T-helper 17 cell (primary cell): ENCODE measurements around the gene PPP2R2C. TPM values are rescaled to one million over a fixed set of nuclear protein-coding genes. Genes with fewer than 3 reads are reported as not detected.

Experiments
- ATAC-seq: fragments of 150-1000 bp; cut with Tn5 transposase; 2 replicates; pipeline ENCODE4 v1.10.0; 2021; ENCODE audit warnings: mild to moderate bottlenecking, moderate library complexity
- DNase-seq, 3 donors: peaks; one replicate each; pipeline versions ENCODE4 v3.0.0 to v3.0.0-alpha.2; 2020 to 2021
- H3K9me3 ChIP-seq: one replicate; pipeline ENCODE4 v1.7.0; 2013; ENCODE audit warnings: low read length, mild to moderate bottlenecking; ENCODE audit not compliant: control insufficient read depth, poor library complexity, severe bottlenecking
- H3K27ac Mint-ChIP-seq: one replicate; pipeline ENCODE4 v1.8.0; 2022; ENCODE audit warnings: mild to moderate bottlenecking, moderate library complexity, mixed read lengths
- H3K27me3 Mint-ChIP-seq: one replicate; pipeline ENCODE4 v1.8.0; 2022; ENCODE audit warnings: mixed read lengths
- H3K36me3 Mint-ChIP-seq: one replicate; pipeline ENCODE4 v1.8.0; 2022; ENCODE audit warnings: low read depth, mixed read lengths
- H3K4me1 Mint-ChIP-seq: one replicate; pipeline ENCODE4 v1.8.0; 2022; ENCODE audit warnings: mild to moderate bottlenecking, mixed read lengths
- H3K4me3 Mint-ChIP-seq: one replicate; pipeline ENCODE4 v1.8.0; 2022; ENCODE audit warnings: mild to moderate bottlenecking, moderate library complexity, mixed read lengths
- total RNA-seq, 4 donors: library from RNA in 2 of 4; stranded (reverse) in 2 of 4; gene quantifications; one replicate each; pipeline ENCODE4 v1.2.3 and lab custom pipeline; 2022 to 2026

Gene PPP2R2C
- total RNA-seq, 2 donors from 2014 or later = not detected

- no peak for ATAC-seq
- no peak overlapping the region for H3K4me3 Mint-ChIP-seq
These were observed 18.1 kb downstream of the PPP2R2C start for GRCh38 chr4:6454112-6454910.

GRCh38 chr4:6453688-6453990 lies 18.8 kb downstream of the PPP2R2C start:
- no peak overlapping the region for H3K4me3 Mint-ChIP-seq
- no peak overlapping the region for H3K27ac Mint-ChIP-seq
- peaks cover 4% of the 10 kb centered on the region for H3K36me3 Mint-ChIP-seq
- H3K4me1 Mint-ChIP-seq = no peaks in the 10 kb centered on the region
- DNase-seq (no peak), ATAC-seq (no peak)
- peaks cover 66% of the 10 kb centered on the region for H3K27me3 Mint-ChIP-seq
- no peaks in the 10 kb centered on the region for H3K9me3 ChIP-seq

More at GRCh38 chr4:6454112-6454910, 18.1 kb downstream of the PPP2R2C start:
- H3K9me3 ChIP-seq = no peaks in the 10 kb centered on the region
- no peak for DNase-seq
- Mint-ChIP-seq H3K27me3 (peaks cover 65% of the 10 kb centered on the region), H3K27ac (no peak overlapping the region), H3K4me1 (no peaks in the 10 kb centered on the region), H3K36me3 (peaks cover 4% of the 10 kb centered on the region)

GRCh38 chr4:6452897-6453687 lies 19.3 kb downstream of the PPP2R2C start:
- Mint-ChIP-seq H3K27ac (no peak overlapping the region), H3K4me3 (no peak overlapping the region), H3K36me3 (peaks cover 4% of the 10 kb centered on the region), H3K4me1 (no peaks in the 10 kb centered on the region), H3K27me3 (peaks cover 63% of the 10 kb centered on the region)
- no peak for ATAC-seq
- no peaks in the 10 kb centered on the region for H3K9me3 ChIP-seq
- DNase-seq = no peak

- DNase-seq (no peak), ATAC-seq (no peak)
- H3K4me1 Mint-ChIP-seq = no peaks in the 10 kb centered on the region
- peaks cover 63% of the 10 kb centered on the region for H3K27me3 Mint-ChIP-seq
- H3K9me3 ChIP-seq = no peaks in the 10 kb centered on the region
- H3K36me3 Mint-ChIP-seq = peaks cover 4% of the 10 kb centered on the region
- H3K4me3 Mint-ChIP-seq = no peak overlapping the region
- no peak overlapping the region for H3K27ac Mint-ChIP-seq
These were observed 20.1 kb downstream of the PPP2R2C start for GRCh38 chr4:6452116-6452896.

- Mint-ChIP-seq H3K4me1 (no peaks in the 10 kb centered on the region), H3K36me3 (peaks cover 4% of the 10 kb centered on the region), H3K4me3 (no peak overlapping the region), H3K27me3 (peaks cover 70% of the 10 kb centered on the region), H3K27ac (no peak overlapping the region)
- DNase-seq (no peak), ATAC-seq (no peak)
- no peaks in the 10 kb centered on the region for H3K9me3 ChIP-seq
These were observed 21.1 kb downstream of the PPP2R2C start for GRCh38 chr4:6451309-6451708.

GRCh38 chr4:6450709-6451108 lies 21.7 kb downstream of the PPP2R2C start:
- ATAC-seq (no peak), DNase-seq (no peak)
- no peak overlapping the region for H3K4me3 Mint-ChIP-seq
- peaks cover 70% of the 10 kb centered on the region for H3K27me3 Mint-ChIP-seq
- peaks cover 4% of the 10 kb centered on the region for H3K36me3 Mint-ChIP-seq
- no peaks in the 10 kb centered on the region for H3K9me3 ChIP-seq
- H3K4me1 Mint-ChIP-seq = peaks cover 2% of the 10 kb centered on the region
- no peak overlapping the region for H3K27ac Mint-ChIP-seq

GRCh38 chr4:6449746-6450369 lies 22.6 kb downstream of the PPP2R2C start:
- Mint-ChIP-seq H3K36me3 (no peaks in the 10 kb centered on the region), H3K4me3 (no peak overlapping the region), H3K27me3 (peaks cover 62% of the 10 kb centered on the region), H3K27ac (no peak overlapping the region), H3K4me1 (peaks cover 2% of the 10 kb centered on the region)
- DNase-seq (no peak), ATAC-seq (no peak)
- no peaks in the 10 kb centered on the region for H3K9me3 ChIP-seq

GRCh38 chr4:6449335-6449734 lies 23.1 kb downstream of the PPP2R2C start:
- ATAC-seq (no peak), DNase-seq (no peak)
- H3K36me3 Mint-ChIP-seq = no peaks in the 10 kb centered on the region
- H3K4me3 Mint-ChIP-seq = no peak overlapping the region
- H3K4me1 Mint-ChIP-seq = peaks cover 2% of the 10 kb centered on the region
- H3K9me3 ChIP-seq = no peaks in the 10 kb centered on the region
- peaks cover 61% of the 10 kb centered on the region for H3K27me3 Mint-ChIP-seq
- no peak overlapping the region for H3K27ac Mint-ChIP-seq

GRCh38 chr4:6448476-6449170 lies 23.8 kb downstream of the PPP2R2C start:
- H3K9me3 ChIP-seq = no peaks in the 10 kb centered on the region
- Mint-ChIP-seq H3K4me3 (no peak overlapping the region), H3K36me3 (no peaks in the 10 kb centered on the region), H3K27me3 (peaks cover 59% of the 10 kb centered on the region), H3K27ac (no peak overlapping the region), H3K4me1 (peaks cover 2% of the 10 kb centered on the region)
- DNase-seq (no peak), ATAC-seq (no peak)

GRCh38 chr4:6447672-6448171 lies 24.7 kb downstream of the PPP2R2C start:
- ATAC-seq = no peak
- DNase-seq = no peak
- Mint-ChIP-seq H3K27me3 (peaks cover 59% of the 10 kb centered on the region), H3K36me3 (no peaks in the 10 kb centered on the region), H3K27ac (no peak overlapping the region), H3K4me3 (no peak overlapping the region), H3K4me1 (peaks cover 2% of the 10 kb centered on the region)
- no peaks in the 10 kb centered on the region for H3K9me3 ChIP-seq

GRCh38 chr4:6446538-6447451 lies 25.6 kb downstream of the PPP2R2C start:
- Mint-ChIP-seq H3K4me3 (no peak overlapping the region), H3K27me3 (peaks cover 59% of the 10 kb centered on the region), H3K4me1 (peaks cover 2% of the 10 kb centered on the region), H3K27ac (no peak overlapping the region), H3K36me3 (no peaks in the 10 kb centered on the region)
- ATAC-seq (no peak), DNase-seq (no peak)
- no peaks in the 10 kb centered on the region for H3K9me3 ChIP-seq

GRCh38 chr4:6446130-6446482 lies 26.3 kb downstream of the PPP2R2C start:
- Mint-ChIP-seq H3K36me3 (peaks cover 4% of the 10 kb centered on the region), H3K27ac (no peak overlapping the region), H3K27me3 (peaks cover 60% of the 10 kb centered on the region), H3K4me1 (peaks cover 2% of the 10 kb centered on the region), H3K4me3 (no peak overlapping the region)
- H3K9me3 ChIP-seq = no peaks in the 10 kb centered on the region
- DNase-seq (no peak), ATAC-seq (no peak)
